Esophagus squamous epithelium (tissue), 5 donors: ENCODE measurements around the gene SYNM. TPM values are rescaled to one million over a fixed set of nuclear protein-coding genes. Genes with fewer than 3 reads are reported as not detected.

Experiments used
- DNase-seq: peaks from one replicate; lab custom pipeline; 2025; lab: John Stamatoyannopoulos, UW
- H3K27ac ChIP-seq, 4 donors: fragments of 200-600 bp; sonication (generic); one replicate each; pipeline ENCODE4 v1.5.1; 2016 to 2019; ENCODE audit warnings: mild to moderate bottlenecking in 1 of 4
- H3K27me3 ChIP-seq, 4 donors: fragments of 200-600 bp; sonication (generic); 1 replicate in 3 of 4; 2 replicates in 1 of 4; pipeline versions ENCODE4 v1.5.1 to v1.6.0; 2017 to 2021; ENCODE audit warnings: antibody characterized with exemption in 1 of 4
- H3K36me3 ChIP-seq, 3 donors: fragments of 200-600 bp; sonication (generic); one replicate each; pipeline ENCODE4 v1.5.1; 2016 to 2019
- H3K4me1 ChIP-seq, 3 donors: fragments of 200-600 bp; sonication (generic); one replicate each; pipeline ENCODE4 v1.5.1; 2017 to 2019
- H3K4me3 ChIP-seq, 4 donors: fragments of 200-600 bp; sonication (generic); 1 replicate in 3 of 4; 2 replicates in 1 of 4; pipeline ENCODE4 v1.5.1; 2016 to 2019; ENCODE audit warnings: mild to moderate bottlenecking in 2 of 4, moderate library complexity in 1 of 4
- H3K9me3 ChIP-seq, 3 donors: fragments of 200-600 bp; sonication (generic); one replicate each; pipeline ENCODE4 v1.5.1; 2016 to 2019
- POLR2A ChIP-seq, 4 donors: fragments of 450-650 bp; IDR thresholded peaks; one replicate each; pipeline ENCODE4 v1.6.1; 2017; ENCODE audit warnings: antibody characterized with exemption in 4 of 4, mild to moderate bottlenecking in 4 of 4, moderate library complexity in 3 of 4
- WGBS, 2 donors: methylation state at CpG; one replicate each; pipeline ENCODE4 v1.1.5; 2018; 5-methylcytosine and 5-hydroxymethylcytosine counted together
- intact Hi-C: fragments of 100-400 bp; cut with DNase I; formaldehyde crosslinking; loops from one replicate; pipeline ENCODE4 v1.15.0; 2022
- total RNA-seq, 4 donors: library from RNA; depleted of rRNA; stranded (reverse); fragments of >200 nt; gene quantifications; one replicate each; pipeline ENCODE4 v1.1.0, GENCODE V29; 2016
- TF ChIP-seq, protein P1 (sequence below), 6 experiments: fragments of 450-650 bp in 4 of 6; fragments of 200-600 bp in 2 of 6; sonication (generic) in 2 of 6; IDR thresholded peaks; one replicate each; pipeline ENCODE4 v1.5.1; 2016 to 2019; ENCODE audit warnings: antibody characterized with exemption in 6 of 6, mild to moderate bottlenecking in 4 of 6, moderate library complexity in 4 of 6
- donor health status: DM: yes; HTN: yes; CAD: no.

Gene SYNM
- total RNA-seq, 4 donors from 2014 or later: 18.1 to 262 (median 42.0) TPM

DNA sequence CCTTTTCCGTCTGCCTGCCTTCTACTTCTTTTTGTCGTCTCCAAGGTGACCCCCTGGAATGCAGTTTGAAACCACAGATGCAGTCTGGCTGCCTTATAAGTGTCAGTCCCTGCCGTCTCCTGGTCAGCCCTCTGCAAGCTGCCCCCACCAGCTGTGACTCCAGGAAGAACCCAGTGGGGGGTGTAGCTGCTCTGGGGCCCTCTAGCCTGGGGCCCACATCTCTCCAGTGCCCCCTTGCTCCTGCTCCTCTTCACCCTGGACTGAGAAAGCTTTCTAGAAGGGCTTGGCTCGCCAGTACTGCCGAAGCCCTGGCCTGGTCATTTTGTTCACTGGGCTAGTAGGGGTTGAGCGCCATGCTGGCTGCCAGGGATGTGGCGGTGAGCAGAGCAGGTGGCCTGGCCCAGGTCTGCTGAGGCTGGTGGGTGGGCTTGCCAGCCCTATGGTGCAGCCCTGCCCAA lies 21.3 kb downstream of the SYNM start:
- Histone ChIP-seq H3K9me3 (no peaks in the 10 kb centered on the region), H3K4me1 (peaks cover 14 to 60% (median 18%) of the 10 kb centered on the region in 3 donors), H3K27ac (peak overlapping the region; percentile 22 to 86 (median 84)), H3K4me3 (no peak overlapping the region), H3K36me3 (peaks cover 0 to 12% (median 0%) of the 10 kb centered on the region in 3 donors), H3K27me3 (no peaks in the 10 kb centered on the region)
- no peak for DNase-seq
- intact Hi-C loops: no loop called here
- 81 to 93% methylated on average over 4 to 7 of the region's 7 CpGs for WGBS, 2 donors
- TF ChIP-seq POLR2A (IDR thresholded peaks at IDR 0.05): no peak
- TF ChIP-seq, protein P1, sequence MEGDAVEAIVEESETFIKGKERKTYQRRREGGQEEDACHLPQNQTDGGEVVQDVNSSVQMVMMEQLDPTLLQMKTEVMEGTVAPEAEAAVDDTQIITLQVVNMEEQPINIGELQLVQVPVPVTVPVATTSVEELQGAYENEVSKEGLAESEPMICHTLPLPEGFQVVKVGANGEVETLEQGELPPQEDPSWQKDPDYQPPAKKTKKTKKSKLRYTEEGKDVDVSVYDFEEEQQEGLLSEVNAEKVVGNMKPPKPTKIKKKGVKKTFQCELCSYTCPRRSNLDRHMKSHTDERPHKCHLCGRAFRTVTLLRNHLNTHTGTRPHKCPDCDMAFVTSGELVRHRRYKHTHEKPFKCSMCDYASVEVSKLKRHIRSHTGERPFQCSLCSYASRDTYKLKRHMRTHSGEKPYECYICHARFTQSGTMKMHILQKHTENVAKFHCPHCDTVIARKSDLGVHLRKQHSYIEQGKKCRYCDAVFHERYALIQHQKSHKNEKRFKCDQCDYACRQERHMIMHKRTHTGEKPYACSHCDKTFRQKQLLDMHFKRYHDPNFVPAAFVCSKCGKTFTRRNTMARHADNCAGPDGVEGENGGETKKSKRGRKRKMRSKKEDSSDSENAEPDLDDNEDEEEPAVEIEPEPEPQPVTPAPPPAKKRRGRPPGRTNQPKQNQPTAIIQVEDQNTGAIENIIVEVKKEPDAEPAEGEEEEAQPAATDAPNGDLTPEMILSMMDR (IDR thresholded peaks at IDR 0.05): no peak

DNA sequence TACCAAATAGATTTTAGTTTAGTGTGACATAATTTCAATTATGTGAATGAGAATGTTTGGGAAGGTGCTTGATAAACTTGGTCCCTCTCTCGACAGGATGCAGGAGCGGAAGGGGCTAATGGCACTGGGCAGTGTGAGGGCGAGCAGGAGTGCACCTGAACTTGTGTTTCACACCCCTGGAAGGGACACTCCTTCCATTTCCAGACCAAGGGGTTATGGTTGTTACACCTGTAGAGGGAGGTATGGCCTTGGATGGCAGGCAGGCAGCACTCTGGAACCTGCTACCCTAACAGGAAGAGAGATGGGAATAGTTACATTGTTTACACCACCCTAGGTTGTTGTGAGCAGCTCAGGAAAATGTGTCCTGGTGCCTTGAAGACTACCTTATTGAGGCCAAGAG lies 22.1 kb downstream of the SYNM start:
- H3K4me1 ChIP-seq: peaks cover 14 to 55% (median 18%) of the 10 kb centered on the region in 3 donors
- peak overlapping the region in 3 of 4 donors; percentile 28 to 83 (median 41) for H3K27ac ChIP-seq
- peaks cover 0 to 19% (median 1%) of the 10 kb centered on the region in 3 donors for H3K36me3 ChIP-seq
- no peak for DNase-seq
- H3K4me3 ChIP-seq: no peak overlapping the region
- intact Hi-C loops: no loop called here
- H3K9me3 ChIP-seq: no peaks in the 10 kb centered on the region
- WGBS, 2 donors: 85 to 97% methylated on average over 3 of the region's 3 CpGs
- TF ChIP-seq, protein P1 (IDR thresholded peaks at IDR 0.05): no peak
- no peak for TF ChIP-seq POLR2A (IDR thresholded peaks at IDR 0.05)
- no peaks in the 10 kb centered on the region for H3K27me3 ChIP-seq

DNA sequence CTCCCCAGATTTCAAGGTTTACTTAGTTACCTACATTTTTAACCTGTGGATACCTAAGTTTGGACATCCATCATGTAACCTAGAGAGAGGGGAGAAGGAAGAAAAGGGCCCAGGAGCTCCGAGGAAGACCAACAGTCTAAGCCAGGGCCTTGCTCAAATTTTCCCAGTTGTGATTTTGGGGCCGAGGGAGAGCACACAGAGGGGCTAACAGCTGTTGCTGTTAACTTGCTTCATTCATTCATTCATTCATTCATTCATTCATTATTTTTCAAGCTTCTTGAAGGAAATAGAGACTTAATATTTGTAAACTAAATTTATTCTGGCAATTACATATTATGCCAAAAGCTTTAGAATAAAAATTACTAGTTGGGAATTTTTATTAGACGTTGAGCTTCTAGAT lies 22.9 kb downstream of the SYNM start:
- H3K4me3 ChIP-seq: no peak overlapping the region
- TF ChIP-seq, protein P1 (IDR thresholded peaks at IDR 0.05): no peak
- no peak for TF ChIP-seq POLR2A (IDR thresholded peaks at IDR 0.05)
- peaks cover 14 to 53% (median 18%) of the 10 kb centered on the region in 3 donors for H3K4me1 ChIP-seq
- 81 to 91% methylated on average over 3 of the region's 3 CpGs for WGBS, 2 donors
- peak overlapping the region in 2 of 4 donors; percentile 52 to 83 for H3K27ac ChIP-seq
- peaks cover 0 to 26% (median 4%) of the 10 kb centered on the region in 3 donors for H3K36me3 ChIP-seq
- intact Hi-C loops: no loop called here
- no peaks in the 10 kb centered on the region for H3K9me3 ChIP-seq
- no peak for DNase-seq
- H3K27me3 ChIP-seq: no peaks in the 10 kb centered on the region

DNA sequence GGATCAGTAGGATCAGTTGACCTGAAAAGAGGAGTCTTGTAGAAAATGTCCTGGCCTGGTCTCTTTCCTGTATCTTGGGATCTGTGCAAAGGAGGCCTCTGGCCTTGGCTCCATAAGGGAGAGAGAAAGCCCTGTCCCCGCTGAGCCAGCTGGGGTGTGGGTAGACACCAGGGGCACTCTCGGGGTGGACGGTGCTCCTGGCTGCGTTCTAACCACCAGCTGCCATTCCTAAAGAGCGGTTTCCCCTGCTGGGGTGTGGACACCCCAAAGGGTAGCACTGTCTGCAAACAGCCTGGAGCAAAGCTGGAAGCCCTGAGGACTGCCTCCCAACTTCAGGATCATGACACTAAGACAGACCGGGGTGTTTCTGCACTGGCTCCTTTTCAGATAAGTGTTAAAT lies 23.5 kb downstream of the SYNM start:
- H3K27me3 ChIP-seq: no peaks in the 10 kb centered on the region
- peaks cover 12 to 47% (median 14%) of the 10 kb centered on the region in 3 donors for H3K4me1 ChIP-seq
- peaks cover 0 to 26% (median 4%) of the 10 kb centered on the region in 3 donors for H3K36me3 ChIP-seq
- no peak for DNase-seq
- intact Hi-C loops: no loop called here
- H3K9me3 ChIP-seq: no peaks in the 10 kb centered on the region
- peak overlapping the region in 3 of 4 donors; percentile 50 to 57 (median 52) for H3K27ac ChIP-seq
- TF ChIP-seq, protein P1 (IDR thresholded peaks at IDR 0.05): no peak
- no peak for TF ChIP-seq POLR2A (IDR thresholded peaks at IDR 0.05)
- no peak overlapping the region for H3K4me3 ChIP-seq
- WGBS, 2 donors: 44 to 90% methylated on average over 1 to 2 of the region's 6 CpGs

DNA sequence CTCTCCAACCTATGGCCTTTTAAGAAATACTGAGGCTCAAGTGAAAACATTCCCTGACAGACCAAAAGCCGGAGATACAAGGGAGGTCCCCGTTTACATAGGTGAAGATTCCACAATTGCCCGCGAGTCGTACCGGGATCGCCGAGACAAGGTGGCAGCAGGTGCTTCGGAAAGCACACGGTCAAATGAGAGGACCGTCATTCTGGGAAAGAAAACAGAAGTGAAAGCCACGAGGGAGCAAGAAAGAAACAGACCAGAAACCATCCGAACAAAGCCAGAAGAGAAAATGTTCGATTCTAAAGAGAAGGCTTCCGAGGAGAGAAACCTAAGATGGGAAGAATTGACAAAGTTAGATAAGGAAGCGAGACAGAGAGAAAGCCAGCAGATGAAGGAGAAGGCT lies 24.8 kb downstream of the SYNM start:
- intact Hi-C loops: no loop called here
- H3K4me1 ChIP-seq: peaks cover 0 to 34% (median 2%) of the 10 kb centered on the region in 3 donors
- peak overlapping the region in 2 of 4 donors; percentile 50 to 52 for H3K27ac ChIP-seq
- H3K4me3 ChIP-seq: no peak overlapping the region
- DNase-seq: no peak
- 81 to 85% methylated on average over 16 of the region's 16 CpGs for WGBS, 2 donors
- no peaks in the 10 kb centered on the region for H3K27me3 ChIP-seq
- H3K9me3 ChIP-seq: no peaks in the 10 kb centered on the region
- no peak for TF ChIP-seq POLR2A (IDR thresholded peaks at IDR 0.05)
- TF ChIP-seq, protein P1 (IDR thresholded peaks at IDR 0.05): no peak
- H3K36me3 ChIP-seq: peaks cover 0 to 26% (median 4%) of the 10 kb centered on the region in 3 donors
